GM21367 (cell line): Measurements from ENCODE around the gene WDR87.

Experiments used
- ATAC-seq: cut with Tn5 transposase; IDR thresholded peaks from one replicate; pipeline ENCODE4 v1.9.1; 2021; ENCODE audit not compliant: unreplicated experiment

WDR87 gene

GRCh38 chr19:37905946-37906868 is at the start of gene WDR87:
Gene WDR87 (minus strand): TSS chr19:37906594. CDS start chr19:37898239, 8,355 bp downstream.
- peak; percentile 11 for ATAC-seq

- ATAC-seq, result no peak
Measured at GRCh38 chr19:37955986-37956385, 49.6 kb upstream of the WDR87 start.

- ATAC-seq, result no peak
Measured at GRCh38 chr19:37954421-37954874, 48.1 kb upstream of the WDR87 start.

GRCh38 chr19:37953918-37954303 is 47.5 kb upstream of the WDR87 start:
- ATAC-seq, result no peak

GRCh38 chr19:37953171-37953917 is 47.0 kb upstream of the WDR87 start:
- no peak for ATAC-seq

GRCh38 chr19:37951816-37952210 is 45.4 kb upstream of the WDR87 start:
- no peak for ATAC-seq

- ATAC-seq, result no peak
Measured at GRCh38 chr19:37950471-37951175, 44.2 kb upstream of the WDR87 start.

GRCh38 chr19:37948362-37948761 is 42.0 kb upstream of the WDR87 start:
- no peak for ATAC-seq

GRCh38 chr19:37947778-37948177 is 41.4 kb upstream of the WDR87 start:
- no peak for ATAC-seq

GRCh38 chr19:37946132-37946531 is 39.7 kb upstream of the WDR87 start:
- ATAC-seq, result no peak

GRCh38 chr19:37943480-37943879 is 37.1 kb upstream of the WDR87 start:
- no peak for ATAC-seq

- no peak for ATAC-seq
Measured at GRCh38 chr19:37942516-37942902, 36.1 kb upstream of the WDR87 start.

GRCh38 chr19:37941782-37942515 is 35.6 kb upstream of the WDR87 start:
- ATAC-seq, result no peak

- ATAC-seq, result no peak
Measured at GRCh38 chr19:37938353-37938752, 32.0 kb upstream of the WDR87 start.

- no peak for ATAC-seq
Measured at GRCh38 chr19:37936886-37937285, 30.5 kb upstream of the WDR87 start.

GRCh38 chr19:37936166-37936565 is 29.8 kb upstream of the WDR87 start:
- ATAC-seq, result no peak

GRCh38 chr19:37935341-37935740 is 28.9 kb upstream of the WDR87 start:
- ATAC-seq, result no peak

GRCh38 chr19:37933937-37934358 is 27.6 kb upstream of the WDR87 start:
- no peak for ATAC-seq

GRCh38 chr19:37932985-37933936 is 26.9 kb upstream of the WDR87 start:
- ATAC-seq, result no peak
